HK-2 (cell line): ENCODE measurements around the gene ATG10.
A peak's percentile ranks its signal among the peaks of the same experiment; 100 is the strongest.

Source experiments
- DNase-seq: peaks from one replicate; pipeline ENCODE4 v3.0.0-alpha.2; 2018; ENCODE audit not compliant: unreplicated experiment

Gene ATG10

DNA sequence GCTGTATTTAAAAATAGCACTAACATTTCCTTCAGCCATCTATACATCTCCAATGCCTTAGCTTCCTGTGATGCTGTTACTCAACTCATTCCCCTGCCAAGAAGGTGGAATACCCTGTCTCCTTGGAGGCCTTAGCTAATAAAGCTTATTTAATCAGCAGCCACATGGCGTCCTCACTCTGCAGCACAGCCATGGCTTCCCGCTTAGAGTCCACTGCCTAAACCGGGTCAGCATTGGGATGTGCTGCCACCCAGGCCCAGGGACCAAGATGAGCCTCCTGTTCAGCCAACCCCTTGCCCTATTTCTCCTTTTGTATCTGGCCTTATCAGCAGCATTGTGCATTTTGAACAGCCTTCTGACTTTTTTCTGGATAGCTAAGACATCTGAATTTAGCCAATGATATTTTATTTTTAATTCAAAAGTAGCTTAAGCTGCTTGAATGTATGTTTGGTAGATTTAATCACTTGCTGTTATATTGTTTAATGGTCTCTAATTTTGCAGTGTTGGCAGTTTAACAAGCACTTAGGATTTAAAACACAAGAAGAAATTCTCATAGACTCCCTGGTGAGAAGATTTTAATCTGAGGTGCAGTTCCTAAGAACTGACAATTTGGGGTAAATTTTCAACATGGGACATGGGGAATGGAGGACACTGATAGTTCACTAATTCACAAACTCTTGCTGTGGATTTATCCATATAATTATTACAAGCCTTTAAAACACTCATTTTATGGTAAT lies 193.3 kb downstream of the ATG10 start:
- peak; percentile 18 for DNase-seq

DNA sequence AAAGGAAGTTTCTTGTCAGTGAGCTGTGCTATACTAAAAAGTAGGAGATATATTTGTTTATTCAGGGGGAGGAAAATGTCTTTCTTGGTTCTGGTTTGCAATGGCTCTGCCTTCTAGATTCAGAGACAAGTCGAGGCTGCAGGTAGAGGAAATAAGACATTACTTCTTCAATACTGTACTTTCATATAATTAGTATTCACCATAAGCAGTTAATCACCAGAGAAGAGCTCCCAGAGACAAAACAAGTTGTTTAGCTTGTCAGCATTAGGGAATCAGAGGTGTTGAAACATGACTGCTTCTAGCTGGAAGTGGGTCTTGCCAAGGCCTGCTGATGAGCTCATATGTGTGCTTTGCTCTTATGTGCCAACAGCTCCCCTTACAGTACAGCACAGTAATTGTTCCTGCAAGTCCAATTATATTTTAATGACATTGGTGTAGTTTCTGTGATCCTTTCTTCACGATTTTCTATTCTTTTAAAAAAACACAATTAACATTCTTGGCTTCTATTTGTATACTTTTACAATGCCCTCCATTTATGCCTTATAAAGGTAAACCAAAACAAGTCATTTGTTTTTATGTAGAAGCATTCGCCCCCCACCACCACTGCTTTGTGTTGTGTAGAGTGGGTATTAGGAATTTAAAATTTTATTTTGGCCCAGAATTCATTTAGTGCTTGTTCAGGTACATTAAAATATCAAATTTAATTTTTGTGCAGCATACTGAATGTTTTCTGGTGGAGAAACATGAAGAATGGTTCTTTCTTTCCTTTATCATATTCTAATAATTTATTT lies 194.1 kb downstream of the ATG10 start:
- DNase-seq, result peak; percentile 31

DNA sequence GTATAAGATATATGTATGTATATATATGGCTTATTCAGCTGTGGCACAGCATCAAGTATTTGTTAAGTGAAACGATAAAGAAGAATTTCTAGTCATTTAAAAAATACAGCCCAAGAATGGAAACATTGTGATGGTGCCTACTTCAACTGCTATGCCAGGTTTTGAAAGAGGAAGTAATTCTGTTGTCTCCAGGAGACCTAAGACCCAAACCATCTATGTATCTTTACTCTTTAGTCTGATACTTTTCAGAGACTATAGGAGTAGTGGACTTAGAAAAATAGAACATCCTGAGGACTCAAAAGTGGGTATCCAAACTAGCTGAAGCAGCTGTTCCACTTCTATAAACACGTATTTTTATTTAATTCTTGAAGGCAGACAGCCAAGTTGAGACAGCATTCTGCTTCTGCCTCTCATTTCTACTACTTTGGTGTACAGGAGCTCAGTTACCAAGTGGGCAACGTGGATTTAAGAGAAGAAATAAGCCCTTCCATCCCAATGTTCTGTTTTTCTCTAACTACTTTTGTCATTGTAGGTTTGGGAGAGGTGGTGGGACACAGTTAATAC lies 195.6 kb downstream of the ATG10 start:
- DNase-seq, result no peak

DNA sequence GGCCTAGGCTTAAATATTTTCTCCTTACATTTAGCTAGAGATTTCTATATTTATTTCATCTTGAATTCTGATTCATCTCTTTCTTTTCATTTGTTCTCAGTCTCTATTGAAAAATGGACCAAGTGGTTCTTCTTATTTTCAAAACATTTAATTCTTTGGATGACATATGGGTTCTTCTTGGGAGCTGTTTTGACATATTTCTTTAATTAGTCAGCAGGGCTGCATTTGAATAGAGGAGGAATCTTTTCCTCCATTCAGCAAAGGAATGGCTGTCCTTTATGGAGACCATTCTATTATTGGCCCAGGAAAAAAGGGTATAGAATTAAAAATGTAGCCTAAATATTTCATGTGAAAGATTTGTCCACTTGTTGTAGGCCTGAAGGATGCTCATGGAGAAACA lies 196.5 kb downstream of the ATG10 start:
- DNase-seq, result no peak

DNA sequence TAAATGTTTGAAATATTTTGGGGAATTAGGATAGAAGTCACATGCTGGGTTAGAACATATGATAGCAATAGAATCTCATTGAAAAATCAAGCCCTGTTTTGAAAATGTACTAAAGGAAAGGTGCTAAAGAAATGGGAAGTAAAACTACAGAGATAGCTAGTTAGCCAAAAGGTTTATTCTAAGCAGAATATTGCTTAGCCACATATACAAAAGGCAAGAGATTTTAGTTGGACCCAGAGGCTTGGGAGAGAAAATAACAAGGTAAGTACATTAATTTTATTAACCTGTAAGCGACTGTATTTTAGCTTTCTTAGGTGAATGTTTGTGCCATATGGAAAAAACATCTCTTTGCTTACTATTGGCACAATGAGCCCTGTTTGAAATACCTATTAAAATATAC lies 198.1 kb downstream of the ATG10 start:
- DNase-seq, result no peak

DNA sequence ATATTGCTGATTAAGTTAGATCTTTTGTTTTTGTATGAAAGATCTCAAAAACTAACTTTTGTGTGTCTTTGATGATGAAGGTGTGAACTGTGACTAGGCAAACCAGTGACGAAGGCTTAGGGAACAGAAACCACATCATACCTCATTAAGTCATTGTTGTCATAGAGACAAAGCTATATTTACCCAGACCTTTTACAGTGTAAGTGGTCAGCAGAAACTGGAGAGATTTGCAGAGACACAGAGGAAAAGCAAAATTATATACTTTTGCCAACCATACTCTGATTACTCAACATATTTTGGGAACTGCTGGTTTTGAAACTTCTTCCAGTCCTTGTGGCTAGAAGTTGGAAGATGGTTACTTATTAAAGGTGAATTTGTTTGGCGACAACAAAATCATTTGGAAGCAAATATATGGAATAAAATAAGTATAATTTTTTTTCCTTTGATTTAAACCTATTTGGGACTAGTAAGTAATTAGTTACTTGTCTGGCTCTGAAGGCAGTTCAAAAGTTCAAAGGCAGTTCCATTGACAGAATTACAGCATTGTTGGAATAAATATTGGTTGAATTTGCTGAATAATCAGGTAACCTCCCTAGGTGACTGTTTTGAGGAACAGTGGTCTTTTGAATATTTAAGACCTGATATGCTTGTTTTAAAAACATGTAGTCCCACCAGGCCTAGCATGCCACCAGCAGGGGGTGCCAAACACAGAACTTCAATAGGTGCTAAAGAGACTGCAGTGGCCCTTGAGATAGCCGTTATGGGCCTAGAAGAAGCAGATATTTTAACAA lies 202.5 kb downstream of the ATG10 start:
- peak; percentile 20 for DNase-seq

DNA sequence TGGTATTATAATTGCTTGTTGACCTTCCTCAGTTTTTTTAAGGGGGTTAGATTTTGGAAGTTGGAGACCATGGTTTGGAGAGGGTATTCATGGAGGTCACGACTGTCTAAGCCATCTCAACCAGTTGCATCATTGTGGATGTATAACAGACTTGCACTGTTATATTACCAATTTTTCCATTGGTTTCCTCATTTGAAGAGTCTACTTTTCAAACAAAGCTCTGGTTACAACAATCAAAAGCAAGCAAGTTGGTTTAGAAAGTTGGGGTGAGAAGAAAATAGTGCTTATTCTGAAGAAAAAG lies 203.0 kb downstream of the ATG10 start:
- no peak for DNase-seq

DNA sequence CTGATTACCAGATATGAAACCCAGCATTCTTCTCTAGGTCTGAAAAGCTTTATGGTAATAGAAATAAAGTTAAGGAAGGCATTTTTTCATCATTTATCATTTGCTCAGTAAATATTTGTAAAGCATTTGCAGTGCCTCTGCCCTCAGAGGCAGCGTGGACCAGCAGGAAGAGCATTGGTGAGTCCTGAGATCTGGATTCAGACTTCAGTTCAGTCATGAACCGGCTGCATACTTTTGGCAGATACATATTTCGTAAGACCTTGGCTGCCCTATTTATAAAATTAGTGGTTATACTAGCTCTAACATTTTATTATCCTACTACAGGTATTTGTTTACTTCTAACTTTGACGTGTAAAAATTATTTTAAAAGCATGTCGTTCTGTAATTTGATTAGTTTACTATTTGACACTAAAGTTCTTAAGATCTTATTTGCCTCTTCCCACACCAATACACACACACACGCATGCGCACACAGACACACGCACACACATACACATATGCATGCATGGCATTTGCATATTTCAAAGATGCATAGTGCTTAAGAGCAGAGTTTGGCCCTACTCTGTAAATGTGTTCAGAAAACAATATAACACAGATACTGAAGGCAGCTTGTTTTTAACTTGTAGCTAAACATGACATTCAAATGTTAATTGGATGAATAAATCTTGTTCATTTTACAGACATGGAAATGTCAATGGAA lies 204.4 kb downstream of the ATG10 start:
- no peak for DNase-seq

DNA sequence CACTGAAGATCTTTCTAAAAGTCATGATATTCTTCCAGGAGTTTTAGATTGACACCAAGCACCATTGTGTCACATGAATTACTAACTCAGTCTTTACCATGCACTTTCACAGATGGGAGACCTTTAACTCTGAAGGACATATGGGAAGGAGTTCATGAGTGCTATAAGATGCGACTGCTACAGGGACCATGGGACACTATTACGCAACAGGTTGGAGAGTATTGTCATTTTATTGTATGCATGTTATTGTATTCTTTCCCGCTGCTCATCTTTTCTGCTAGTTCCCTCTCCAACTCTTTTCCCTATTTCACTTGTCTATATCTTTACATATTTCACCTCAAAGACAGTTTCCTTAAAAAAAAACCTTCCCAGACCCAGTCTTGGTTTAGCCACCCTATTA lies 206.6 kb downstream of the ATG10 start:
- no peak for DNase-seq

DNA sequence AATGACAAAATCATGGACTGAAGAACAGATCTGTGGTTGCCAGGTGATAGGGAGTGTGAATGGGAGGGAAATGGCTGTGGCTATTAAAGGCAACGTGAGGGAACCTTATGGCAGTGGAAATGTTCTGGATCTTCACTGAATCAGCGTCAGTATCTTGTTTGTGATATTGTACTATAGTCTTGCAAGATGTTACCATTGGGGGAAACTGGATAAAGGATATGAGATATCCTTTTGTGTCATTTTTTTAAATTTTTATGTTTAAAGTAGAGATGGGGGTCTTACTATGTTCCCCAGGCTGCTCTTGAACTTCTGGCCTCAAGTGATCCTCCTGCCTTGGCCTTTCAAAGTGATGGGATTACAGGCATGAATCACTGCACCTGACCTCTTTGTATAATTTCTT lies 210.8 kb downstream of the ATG10 start:
- no peak for DNase-seq

DNA sequence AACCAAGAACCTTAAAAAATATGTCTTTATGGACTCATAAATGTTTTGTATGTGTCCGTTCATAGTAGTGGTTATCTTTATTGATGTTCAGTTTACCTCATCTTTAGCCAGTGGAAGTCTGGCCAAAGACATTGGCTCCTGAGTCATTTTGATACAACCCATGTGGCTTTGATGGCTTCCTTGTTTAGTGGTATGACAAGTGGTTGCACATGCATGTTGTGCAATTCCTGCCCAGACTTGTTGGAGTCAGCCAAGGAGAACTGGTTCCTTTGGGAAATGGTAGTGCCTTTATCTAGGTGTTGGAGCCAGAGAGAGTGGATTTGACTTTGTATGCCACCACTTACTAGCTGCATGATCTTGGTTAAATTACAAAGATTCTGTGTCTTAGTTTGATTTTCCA lies 212.0 kb downstream of the ATG10 start:
- DNase-seq, result no peak

DNA sequence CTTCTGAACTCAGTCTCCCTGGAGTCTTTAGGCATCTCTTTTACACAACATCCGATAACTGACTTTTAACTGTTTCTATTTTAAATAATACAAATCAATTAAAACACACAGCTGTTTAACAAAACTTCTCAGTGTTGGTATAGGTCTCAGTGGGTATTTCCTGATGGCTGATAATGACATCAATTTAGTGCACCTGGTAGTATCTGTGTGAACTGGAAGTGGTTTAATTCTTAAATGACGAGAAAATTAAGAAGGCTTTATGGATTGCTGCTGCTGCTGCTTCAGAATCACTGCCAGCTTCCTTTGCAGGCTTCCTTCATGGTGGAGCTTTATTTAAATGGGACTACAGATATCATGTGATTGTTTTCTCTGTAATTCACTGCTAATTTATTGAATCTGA lies 214.0 kb downstream of the ATG10 start:
- DNase-seq, result no peak

DNA sequence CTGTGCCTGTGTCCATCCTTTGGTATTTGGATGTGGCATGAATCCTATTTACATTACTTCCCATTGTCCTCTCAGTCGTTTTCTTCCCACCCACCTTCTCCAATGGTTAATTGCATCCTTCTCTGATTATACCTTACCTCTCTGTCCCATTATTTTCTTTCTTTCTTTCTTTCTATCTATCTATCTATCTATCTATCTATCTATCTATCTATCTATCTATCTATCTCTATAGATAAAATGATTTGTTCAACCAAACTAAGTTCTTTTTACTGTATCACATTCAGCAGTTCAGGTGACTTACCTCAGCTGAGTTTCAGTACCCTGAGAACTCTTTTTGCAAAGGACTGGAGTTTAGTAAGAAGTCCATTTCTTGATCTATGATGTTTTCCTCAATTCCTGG lies 225.7 kb downstream of the ATG10 start:
- DNase-seq, result no peak

DNA sequence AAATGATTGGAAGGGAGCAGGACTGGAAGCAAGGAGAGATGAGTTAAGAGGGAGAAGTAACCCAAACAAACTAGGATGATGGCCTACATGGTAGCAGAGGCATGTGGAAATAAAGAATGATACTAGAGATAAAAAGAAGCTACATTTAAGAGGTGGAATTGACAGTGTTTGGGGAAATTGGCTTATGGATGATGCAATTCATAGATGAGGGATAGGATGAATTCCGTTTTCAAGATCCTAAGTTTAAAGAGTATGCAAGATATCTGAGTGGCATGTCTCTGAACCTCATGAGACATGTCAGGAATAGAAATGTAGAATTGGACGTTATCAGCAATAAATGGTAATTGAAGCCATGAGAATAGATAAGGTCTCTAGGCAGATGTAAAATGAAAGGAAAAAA lies 232.7 kb downstream of the ATG10 start:
- DNase-seq, result no peak

DNA sequence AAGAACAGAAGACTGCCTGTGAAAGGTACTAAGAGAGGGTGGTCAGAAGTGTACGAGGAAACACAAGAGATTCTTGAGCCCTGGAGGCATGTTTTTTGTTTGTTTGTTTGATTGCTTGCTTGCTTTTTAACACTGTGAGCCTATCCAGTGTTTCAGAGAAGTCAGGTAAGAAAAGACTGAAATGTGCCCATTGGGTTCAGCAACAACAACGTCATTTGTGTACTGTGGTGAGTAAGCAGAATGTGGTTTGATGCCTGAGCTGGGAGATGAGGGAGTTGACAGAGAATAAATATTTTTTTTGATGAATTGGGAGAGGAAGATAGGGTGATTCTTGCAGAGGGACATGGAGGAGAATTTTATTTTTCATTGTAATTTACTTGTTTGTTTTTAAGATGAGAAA lies 233.2 kb downstream of the ATG10 start:
- no peak for DNase-seq

DNA sequence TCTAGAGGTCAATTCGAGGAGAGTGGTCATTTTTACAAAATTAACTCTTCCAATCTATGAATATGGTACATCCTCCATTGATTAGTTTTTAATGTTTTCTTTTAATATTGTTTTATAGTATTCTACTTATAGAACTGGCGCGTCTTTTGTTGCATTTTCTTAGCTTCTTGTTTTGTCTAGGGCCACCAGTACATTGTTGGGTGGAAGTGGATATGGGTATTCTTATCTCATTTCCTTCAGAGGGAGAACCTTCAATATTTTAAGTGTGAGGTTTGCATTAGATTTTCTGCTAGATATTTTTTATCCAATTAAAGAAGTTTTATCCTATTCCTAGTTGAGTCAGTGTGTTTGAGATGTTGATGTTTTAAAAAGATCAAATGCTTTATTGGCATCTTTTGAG lies 236.5 kb downstream of the ATG10 start:
- no peak for DNase-seq

DNA sequence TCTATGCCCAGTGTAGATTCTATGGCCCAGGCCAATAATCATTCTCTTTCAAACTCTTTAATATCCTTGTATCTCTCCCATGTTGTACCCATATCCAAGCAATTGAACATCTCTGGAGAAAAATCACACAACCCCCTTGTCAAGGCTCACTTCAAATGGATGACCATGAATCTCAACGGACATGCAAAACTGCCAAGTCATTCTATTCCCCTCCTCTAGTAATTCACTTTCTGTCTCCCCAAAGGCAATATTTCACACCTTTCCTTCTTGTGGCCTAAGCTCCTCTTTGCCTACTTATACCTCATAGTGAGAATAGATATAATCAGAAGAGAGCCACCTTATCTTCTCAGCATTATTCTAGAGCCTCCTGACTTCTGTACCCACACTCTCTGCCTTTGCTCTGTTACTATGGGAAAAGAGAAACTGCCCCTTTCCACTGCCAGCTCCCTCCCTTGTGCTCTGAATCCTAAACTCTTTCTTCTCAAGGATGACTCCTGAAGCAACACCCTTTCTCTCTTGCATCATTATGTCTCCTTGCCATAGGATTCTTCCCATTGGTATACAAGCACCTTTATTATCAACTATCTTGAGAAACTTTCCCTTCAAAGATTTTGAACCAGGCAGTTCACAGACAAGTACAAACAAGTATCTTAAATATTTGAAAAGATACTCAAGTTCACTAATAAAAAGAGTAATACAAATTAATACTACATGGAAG lies 240.2 kb downstream of the ATG10 start:
- DNase-seq, result no peak

DNA sequence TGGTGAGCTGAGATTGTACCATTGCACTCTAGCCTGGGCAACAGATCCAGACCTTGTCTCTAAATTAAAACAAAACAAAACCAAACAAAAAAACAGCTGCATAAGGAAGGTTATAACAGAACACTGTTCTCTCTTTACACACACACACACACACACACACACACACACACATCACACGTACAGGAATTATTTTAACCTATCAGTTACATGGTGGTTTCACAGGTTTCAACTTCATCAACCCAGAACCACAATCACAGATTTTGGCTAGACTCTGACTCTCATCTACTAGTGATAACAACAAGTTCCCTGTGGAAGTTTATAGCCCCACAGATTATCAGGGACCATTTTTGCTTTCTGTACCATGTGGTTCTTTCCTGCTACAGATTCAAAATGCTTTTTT lies 246.1 kb downstream of the ATG10 start:
- DNase-seq, result no peak

DNA sequence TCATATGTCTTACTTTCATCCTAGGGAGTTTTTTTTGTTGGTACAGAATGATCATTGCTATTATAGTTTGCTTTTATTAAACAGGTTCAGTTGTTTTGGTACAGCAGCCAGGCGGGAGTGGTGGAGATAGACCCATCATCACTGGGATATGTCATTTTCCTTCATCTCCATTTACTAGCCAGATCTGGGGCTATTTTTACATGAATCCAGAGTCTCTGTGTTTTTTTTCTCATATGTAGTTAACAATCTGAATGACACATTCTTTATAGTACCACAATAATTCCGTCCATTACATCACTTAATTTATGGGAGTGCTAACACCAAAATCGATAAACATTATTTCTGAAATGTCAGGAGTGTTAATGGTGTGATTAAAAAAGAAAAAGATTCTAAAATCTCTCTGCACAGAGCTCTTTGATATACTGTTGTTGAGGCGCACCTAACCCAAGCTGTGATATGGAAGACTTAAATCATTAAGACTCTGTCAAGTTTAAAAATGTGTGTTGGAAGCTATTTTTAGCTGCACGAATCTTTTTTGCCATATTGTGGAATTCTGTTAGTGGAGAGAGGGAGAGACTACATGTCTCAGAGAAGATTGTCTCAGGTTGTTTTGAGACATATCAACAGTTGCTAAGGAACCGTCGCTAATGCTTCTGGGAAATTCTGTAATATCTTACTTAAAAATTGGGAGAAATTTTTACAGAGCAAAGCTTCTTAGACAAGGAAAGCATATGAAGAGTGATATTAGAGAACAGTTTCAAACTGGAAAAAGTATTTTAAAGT lies 246.7 kb downstream of the ATG10 start:
- no peak for DNase-seq

DNA sequence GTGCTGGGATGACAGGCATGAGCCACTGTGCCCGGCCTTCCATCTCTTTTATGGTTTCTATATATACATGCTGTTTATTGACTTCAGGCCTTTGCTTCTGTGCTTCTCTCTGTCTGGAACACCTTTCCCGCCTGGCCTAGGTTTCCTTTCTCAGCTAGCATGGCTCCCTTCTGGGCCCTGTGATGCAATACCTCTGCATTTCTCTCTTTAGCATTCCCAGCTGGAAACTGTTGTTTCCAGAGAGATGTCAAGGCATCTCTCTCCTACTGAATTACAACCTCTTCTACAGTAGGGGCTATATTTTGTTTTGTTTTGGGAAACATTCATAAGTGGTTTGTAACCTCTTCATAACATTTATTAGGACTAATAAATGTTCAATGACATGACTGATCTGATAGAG lies 249.2 kb downstream of the ATG10 start:
- no peak for DNase-seq
